Adrenal gland (tissue), 12 donors: ENCODE measurements around the gene TM4SF20. TPM values are rescaled to one million over a fixed set of nuclear protein-coding genes. Genes with fewer than 3 reads are reported as not detected.

Experiments
- DNase-seq, 7 donors: peaks; one replicate each; pipeline ENCODE4 v3.0.0-alpha.2; 2019 to 2020
- H3K27ac ChIP-seq, 5 donors: fragments of 200-600 bp; sonication (generic) in 4 of 5; 1 replicate in 3 of 5; 2 replicates in 2 of 5; pipeline versions ENCODE4 v1.5.1 to v1.8.0; 2016 to 2020; ENCODE audit warnings: mild to moderate bottlenecking in 1 of 5
- H3K27me3 ChIP-seq: fragments of 200-600 bp; 2 replicates; pipeline ENCODE4 v1.8.0; 2021
- H3K36me3 ChIP-seq, 2 donors: fragments of 200-600 bp; replicated peaks in 1 of 2; 1 replicate in 1 of 2; 2 replicates in 1 of 2; pipeline versions ENCODE4 v1.5.1 to v1.8.0; 2018 to 2022
- H3K4me1 ChIP-seq, 2 donors: fragments of 200-600 bp; replicated peaks in 1 of 2; 1 replicate in 1 of 2; 2 replicates in 1 of 2; pipeline versions ENCODE4 v1.5.1 to v1.8.0; 2018 to 2021
- H3K4me3 ChIP-seq, 4 donors: fragments of 200-600 bp; sonication (generic) in 3 of 4; one replicate each; pipeline ENCODE4 v1.5.1; 2016 to 2018
- H3K9me3 ChIP-seq, 3 donors: fragments of 200-600 bp; sonication (generic) in 1 of 3; replicated peaks in 1 of 3; 1 replicate in 2 of 3; 2 replicates in 1 of 3; pipeline versions ENCODE4 v1.5.1 to v1.8.0; 2016 to 2021
- CTCF ChIP-seq, 6 experiments: fragments of 450-650 bp in 4 of 6; fragments of 200-600 bp in 2 of 6; sonication (generic) in 1 of 6; IDR thresholded peaks; 1 replicate in 5 of 6; 2 replicates in 1 of 6; pipeline versions ENCODE4 v1.5.1 to v1.8.0; 2016 to 2021; ENCODE audit warnings: antibody characterized with exemption in 6 of 6, mild to moderate bottlenecking in 2 of 6, moderate library complexity in 1 of 6
- POLR2A ChIP-seq, 2 donors: fragments of 450-650 bp; IDR thresholded peaks; one replicate each; pipeline ENCODE4 v1.6.1; 2017; ENCODE audit warnings: antibody characterized with exemption in 2 of 2, mild to moderate bottlenecking in 2 of 2, moderate library complexity in 1 of 2
- WGBS, 4 donors: extraction: QIAGEN DNeasy Blood & Tissue Kit in 2 of 4; methylation state at CpG; one replicate each; pipeline versions ENCODE4 v1.1.5 to v1.1.7; 2013 to 2017; 5-methylcytosine and 5-hydroxymethylcytosine counted together
- intact Hi-C, 2 donors: fragments of 100-400 bp; cut with DNase I; formaldehyde crosslinking; loops; one replicate each; pipeline versions ENCODE4 v1.14.1 to v1.15.0; 2022 to 2023
- polyA plus RNA-seq, 3 donors: library from polyadenylated mRNA; stranded (reverse); fragments of 200-250 nt in 2 of 3; fragments of 350-450 nt in 1 of 3; fragmentation: Illumina TruSeq in 1 of 3; extraction: RNeasy Lipid Tissue Mini Kit (QIAGEN cat#74804) in 1 of 3; gene quantifications; one replicate each; pipeline ENCODE4 v1.2.3, GENCODE V29; 2013 to 2014
- total RNA-seq, 9 donors: library from RNA; depleted of rRNA in 4 of 9; stranded (reverse); fragments of >200 nt in 4 of 9; fragments of 120-200 nt in 1 of 9; fragmentation: NEBNext Ultra II Directional in 1 of 9; extraction: Animal tissue kit (Norgen Biotek cat#: 25700) in 1 of 9; gene quantifications; one replicate each; pipeline versions ENCODE4 v1.1.0 to v1.2.4, GENCODE V29; 2013 to 2023
- donor health status: healthy with polysubstance abuse.
- donor health status: Bipolar disorder and iron deficiency.
- donor health status: DM: yes; HTN: yes; CAD: no.
- donor health status: DM: no; HTN: no; CAD: no.
- donor health status: DM: no; HTN: no; CAD: no.
- donor health status: DM: yes; HTN: yes; CAD: no.

Gene TM4SF20
- total and polyA plus RNA-seq, 12 donors = 0.14 TPM; not detected in 11

DNA sequence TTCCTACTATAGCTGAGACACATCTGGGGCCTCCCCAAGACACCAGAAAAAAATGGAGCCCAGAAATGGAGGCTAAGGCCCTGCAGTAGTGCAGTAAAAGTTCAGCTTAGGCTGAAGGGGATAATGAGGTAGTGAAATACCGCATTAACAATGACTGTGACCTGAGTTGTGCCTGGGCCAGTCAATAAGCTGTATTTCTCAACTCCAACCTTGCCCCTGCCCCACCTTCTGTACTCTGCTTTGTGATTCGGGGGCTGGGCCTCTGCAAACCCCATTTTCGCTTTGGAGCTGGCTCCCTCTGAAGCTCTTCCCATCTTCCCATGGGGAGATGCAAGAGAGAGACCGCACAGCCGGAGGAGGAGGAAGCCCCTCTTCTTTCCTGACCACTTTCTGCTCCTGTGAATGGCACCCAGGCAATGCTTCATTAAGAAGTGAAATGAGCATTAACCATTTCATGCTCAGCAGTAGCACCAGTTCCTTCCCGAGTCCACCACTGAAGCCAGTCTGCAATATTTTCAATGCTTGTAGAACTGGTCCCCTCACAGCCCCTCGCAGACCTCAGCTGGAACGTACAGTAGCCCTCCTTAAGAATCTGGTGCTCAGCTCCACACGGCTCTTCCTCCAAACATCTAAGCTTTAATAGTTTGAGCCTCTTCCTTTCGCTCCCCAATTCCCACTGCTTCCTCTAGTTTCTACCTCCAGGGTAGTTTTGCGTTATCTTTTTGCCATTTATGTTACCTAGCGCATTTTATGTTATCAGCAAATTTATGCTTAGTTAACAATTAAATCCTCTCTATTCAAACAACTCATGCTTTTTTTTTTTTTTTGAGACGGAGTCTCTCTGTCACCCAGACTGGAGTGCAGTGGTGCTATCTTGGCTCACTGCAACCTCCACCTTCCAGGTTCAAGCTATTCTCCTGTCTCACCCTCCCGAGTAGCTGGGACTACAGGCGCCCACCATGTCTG lies 41.3 kb upstream of the TM4SF20 start:
- H3K36me3 ChIP-seq = no peaks in the 10 kb centered on the region
- no peak overlapping the region for H3K27ac ChIP-seq
- H3K4me1 ChIP-seq = peaks cover 5 to 11% of the 10 kb centered on the region in 2 donors
- no peaks in the 10 kb centered on the region for H3K9me3 ChIP-seq
- no peak for DNase-seq
- intact Hi-C loops = no loop called here
- H3K27me3 ChIP-seq = no peaks in the 10 kb centered on the region
- 86 to 95% (median 89%) methylated on average over 15 of the region's 15 CpGs for WGBS, 4 donors
- H3K4me3 ChIP-seq = no peak overlapping the region
- TF ChIP-seq POLR2A (IDR thresholded peaks at IDR 0.05) (no peak), CTCF (IDR thresholded peaks at IDR 0.05) (no peak)

GRCh38 chr2:227416701-227417100 lies 37.6 kb upstream of the TM4SF20 start:
- no peaks in the 10 kb centered on the region for H3K9me3 ChIP-seq
- no peaks in the 10 kb centered on the region for H3K27me3 ChIP-seq
- no peaks in the 10 kb centered on the region for H3K36me3 ChIP-seq
- intact Hi-C loops = no loop called here
- DNase-seq = no peak
- peak overlapping the region in 2 of 5 donors; percentile 66 to 81 for H3K27ac ChIP-seq
- WGBS, 4 donors = 74 to 83% (median 80%) methylated on average over 4 of the region's 4 CpGs
- H3K4me3 ChIP-seq = no peak overlapping the region
- TF ChIP-seq CTCF (IDR thresholded peaks at IDR 0.05) (no peak), POLR2A (IDR thresholded peaks at IDR 0.05) (no peak)
- peaks cover 11 to 20% of the 10 kb centered on the region in 2 donors for H3K4me1 ChIP-seq

- WGBS, 4 donors = 62 to 71% (median 66%) methylated on average over 10 of the region's 10 CpGs
- TF ChIP-seq CTCF (IDR thresholded peaks at IDR 0.05) (no peak), POLR2A (IDR thresholded peaks at IDR 0.05) (no peak)
- DNase-seq = peak; percentile 36 to 69 (median 53)
Observed at GRCh38 chr2:227415538-227416424, 36.7 kb upstream of the TM4SF20 start.

DNA sequence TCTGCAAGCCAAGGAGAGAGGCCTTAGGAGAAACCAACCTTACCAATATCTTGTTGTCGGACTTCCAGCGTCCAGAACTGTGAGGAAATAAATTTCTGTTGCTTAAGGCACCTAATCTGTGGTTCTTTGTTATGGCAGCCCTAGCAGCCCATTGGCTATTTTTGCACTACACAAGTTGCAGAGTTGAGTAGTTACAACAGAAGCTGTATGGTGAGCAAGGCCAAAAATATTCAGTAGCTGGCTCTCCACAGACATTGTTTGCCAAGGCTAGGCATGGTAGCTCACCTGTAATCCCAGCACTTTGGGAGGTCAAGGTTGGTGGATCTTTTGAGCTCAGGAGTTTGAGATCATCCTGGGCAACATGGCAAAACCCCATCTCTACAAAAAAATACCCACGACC lies 35.7 kb upstream of the TM4SF20 start:
- intact Hi-C loops = no loop called here
- H3K4me3 ChIP-seq = no peak overlapping the region
- no peak for DNase-seq
- no peaks in the 10 kb centered on the region for H3K9me3 ChIP-seq
- no peaks in the 10 kb centered on the region for H3K36me3 ChIP-seq
- no peaks in the 10 kb centered on the region for H3K27me3 ChIP-seq
- TF ChIP-seq CTCF (IDR thresholded peaks at IDR 0.05) (no peak), POLR2A (IDR thresholded peaks at IDR 0.05) (no peak)
- H3K4me1 ChIP-seq = peaks cover 11 to 20% of the 10 kb centered on the region in 2 donors
- peak overlapping the region in 3 of 5 donors; percentile 6 to 70 (median 66) for H3K27ac ChIP-seq
- 77 to 96% (median 81%) methylated on average over 2 to 3 of the region's 3 CpGs for WGBS, 4 donors

More at GRCh38 chr2:227415538-227416424, 36.7 kb upstream of the TM4SF20 start:
- H3K4me1 ChIP-seq = peaks cover 11 to 20% of the 10 kb centered on the region in 2 donors
- no peak overlapping the region for H3K4me3 ChIP-seq
- no peaks in the 10 kb centered on the region for H3K9me3 ChIP-seq
- no peaks in the 10 kb centered on the region for H3K27me3 ChIP-seq
- intact Hi-C loops = no loop called here
- H3K27ac ChIP-seq = peak overlapping the region in 4 of 5 donors; percentile 7 to 81 (median 48)
- no peaks in the 10 kb centered on the region for H3K36me3 ChIP-seq
